A673 (cell line): ENCODE results near the gene C4BPA.

Experiments
- EZH2 ChIP-seq: fragments of 200-600 bp; sonication (generic); IDR thresholded peaks from 2 replicates; pipeline ENCODE4 v1.6.1; 2017; ENCODE audit warnings: borderline replicate concordance, low read depth, mild to moderate bottlenecking, mixed read lengths, antibody characterized with exemption, low read length; ENCODE audit not compliant: poor library complexity, severe bottlenecking
- TF ChIP-seq, protein P1 (sequence below): fragments of 300-800, 200-600 bp; sonication (generic); conservative IDR thresholded peaks from 2 replicates; pipeline ENCODE4 v1.5.1; 2017; ENCODE audit warnings: low read depth, mild to moderate bottlenecking, antibody characterized with exemption, low read length, moderate library complexity, mixed read lengths

DNA sequence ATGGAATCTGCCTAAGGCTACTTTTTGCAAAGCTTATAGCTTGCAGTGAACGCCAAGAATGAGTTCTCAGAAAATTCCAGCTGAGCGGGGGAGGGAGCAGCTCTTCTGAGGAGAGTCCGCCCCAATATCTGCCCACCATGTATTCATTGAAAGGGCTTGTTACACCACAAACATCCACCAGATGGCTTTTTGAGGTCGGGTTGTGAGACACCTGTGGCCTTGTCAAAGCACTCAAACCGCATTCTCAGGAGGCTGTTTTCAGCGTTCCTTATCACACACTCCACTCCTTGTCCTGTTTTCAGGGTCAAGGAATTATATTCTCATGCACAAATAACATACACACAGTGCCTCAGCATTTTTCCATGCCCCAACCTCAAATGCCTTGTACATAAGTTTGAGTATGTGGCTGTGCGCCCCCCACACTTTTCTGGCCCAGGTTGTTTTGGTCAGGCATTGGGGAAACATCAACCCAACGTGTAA lies 19.3 kb upstream of the C4BPA start:
- TF ChIP-seq, protein P1, sequence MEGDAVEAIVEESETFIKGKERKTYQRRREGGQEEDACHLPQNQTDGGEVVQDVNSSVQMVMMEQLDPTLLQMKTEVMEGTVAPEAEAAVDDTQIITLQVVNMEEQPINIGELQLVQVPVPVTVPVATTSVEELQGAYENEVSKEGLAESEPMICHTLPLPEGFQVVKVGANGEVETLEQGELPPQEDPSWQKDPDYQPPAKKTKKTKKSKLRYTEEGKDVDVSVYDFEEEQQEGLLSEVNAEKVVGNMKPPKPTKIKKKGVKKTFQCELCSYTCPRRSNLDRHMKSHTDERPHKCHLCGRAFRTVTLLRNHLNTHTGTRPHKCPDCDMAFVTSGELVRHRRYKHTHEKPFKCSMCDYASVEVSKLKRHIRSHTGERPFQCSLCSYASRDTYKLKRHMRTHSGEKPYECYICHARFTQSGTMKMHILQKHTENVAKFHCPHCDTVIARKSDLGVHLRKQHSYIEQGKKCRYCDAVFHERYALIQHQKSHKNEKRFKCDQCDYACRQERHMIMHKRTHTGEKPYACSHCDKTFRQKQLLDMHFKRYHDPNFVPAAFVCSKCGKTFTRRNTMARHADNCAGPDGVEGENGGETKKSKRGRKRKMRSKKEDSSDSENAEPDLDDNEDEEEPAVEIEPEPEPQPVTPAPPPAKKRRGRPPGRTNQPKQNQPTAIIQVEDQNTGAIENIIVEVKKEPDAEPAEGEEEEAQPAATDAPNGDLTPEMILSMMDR = peak; percentile 63
- no peak for TF ChIP-seq EZH2
